ENCODE data around the gene FEM1C.
"Not testable (repeated sequence)": the region's sequence is repeated elsewhere in the genome, so short reads cannot be mapped to it uniquely, and the experiment has no call there.

Gene FEM1C

DNA sequence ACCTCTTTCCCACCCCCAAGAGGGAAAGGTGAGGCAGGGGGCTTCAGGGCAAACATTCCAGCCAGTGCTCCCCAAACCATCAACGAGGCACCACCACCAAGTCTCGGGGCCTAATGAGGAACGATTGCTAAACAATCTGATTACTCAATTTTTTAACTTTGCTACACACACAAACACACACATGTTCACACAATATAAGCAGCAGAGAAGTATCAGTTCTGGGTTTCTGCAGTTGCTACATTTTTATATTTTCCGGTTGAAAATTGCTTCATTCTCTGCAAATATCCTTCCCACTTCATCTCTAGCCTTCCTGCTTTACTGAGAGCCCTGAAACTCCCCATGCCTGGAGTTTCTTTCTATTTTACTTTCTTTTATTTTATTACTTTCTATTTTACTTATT is 60.2 kb downstream of the FEM1C start:
- Histone ChIP-seq H3K27me3 (ENCODE audit: control insufficient read depth, insufficient read depth, low read length) (no peaks in the 10 kb centered on the region), H3K9ac (ENCODE audit: low read length) (no peak overlapping the region), H3K9me3 (ENCODE audit: control insufficient read depth, low read length) (no peaks in the 10 kb centered on the region), H3K4me1 (ENCODE audit: control insufficient read depth, insufficient read depth, low read length) (no peaks in the 10 kb centered on the region), H3K4me3 (ENCODE audit: low read length) (no peak overlapping the region), H3K36me3 (ENCODE audit: control insufficient read depth, insufficient read depth, low read length) (no peaks in the 10 kb centered on the region)

DNA sequence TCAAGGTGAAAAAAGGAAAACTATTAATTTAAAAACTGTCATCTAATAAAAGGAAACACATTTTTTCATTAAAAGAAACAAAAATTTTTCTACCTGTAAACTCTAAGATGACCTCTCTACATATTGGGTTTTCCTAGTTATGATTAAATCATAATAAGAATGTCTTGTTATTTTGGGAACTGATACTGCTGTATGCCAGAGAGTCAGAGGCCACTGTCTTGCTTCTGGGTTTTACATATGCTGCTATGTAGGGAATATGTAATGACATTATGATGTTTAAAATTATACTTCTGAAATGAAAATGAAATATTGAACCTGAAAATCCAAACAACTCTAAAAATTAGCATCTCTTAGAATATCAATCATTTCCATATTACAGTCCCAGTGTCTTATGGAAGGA is 63.7 kb downstream of the FEM1C start:
- H3K36me3 ChIP-seq (ENCODE audit: control insufficient read depth, insufficient read depth, low read length), result no peaks in the 10 kb centered on the region
- H3K9ac ChIP-seq (ENCODE audit: low read length), result no peak overlapping the region
- no peaks in the 10 kb centered on the region for H3K27me3 ChIP-seq (ENCODE audit: control insufficient read depth, insufficient read depth, low read length)
- H3K4me3 ChIP-seq (ENCODE audit: low read length), result no peak overlapping the region
- no peaks in the 10 kb centered on the region for H3K9me3 ChIP-seq (ENCODE audit: control insufficient read depth, low read length)
- H3K4me1 ChIP-seq (ENCODE audit: control insufficient read depth, insufficient read depth, low read length), result no peaks in the 10 kb centered on the region

DNA sequence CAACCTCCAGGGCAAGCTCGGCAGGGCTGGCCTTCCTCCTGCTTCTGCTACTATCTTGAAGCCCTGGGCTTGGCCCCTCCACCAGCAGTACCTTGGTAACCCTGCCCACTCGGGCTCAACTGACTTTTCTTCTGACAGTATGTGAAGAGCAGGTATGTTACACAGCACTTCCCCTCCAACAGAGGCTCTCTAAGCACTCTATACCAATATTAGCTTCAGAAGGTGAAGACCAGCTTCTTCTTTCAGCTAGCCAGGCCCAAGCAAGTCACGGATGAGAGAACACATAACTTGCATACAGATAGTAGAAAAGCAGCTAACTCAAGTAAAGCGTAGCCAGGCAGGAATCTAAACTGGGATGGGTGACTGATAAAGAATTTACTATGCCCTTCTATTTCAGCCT is 64.3 kb downstream of the FEM1C start:
- Histone ChIP-seq H3K27me3 (ENCODE audit: control insufficient read depth, insufficient read depth, low read length) (no peaks in the 10 kb centered on the region), H3K4me3 (ENCODE audit: low read length) (no peak overlapping the region), H3K9me3 (ENCODE audit: control insufficient read depth, low read length) (no peaks in the 10 kb centered on the region), H3K4me1 (ENCODE audit: control insufficient read depth, insufficient read depth, low read length) (no peaks in the 10 kb centered on the region), H3K9ac (ENCODE audit: low read length) (no peak overlapping the region), H3K36me3 (ENCODE audit: control insufficient read depth, insufficient read depth, low read length) (no peaks in the 10 kb centered on the region)

DNA sequence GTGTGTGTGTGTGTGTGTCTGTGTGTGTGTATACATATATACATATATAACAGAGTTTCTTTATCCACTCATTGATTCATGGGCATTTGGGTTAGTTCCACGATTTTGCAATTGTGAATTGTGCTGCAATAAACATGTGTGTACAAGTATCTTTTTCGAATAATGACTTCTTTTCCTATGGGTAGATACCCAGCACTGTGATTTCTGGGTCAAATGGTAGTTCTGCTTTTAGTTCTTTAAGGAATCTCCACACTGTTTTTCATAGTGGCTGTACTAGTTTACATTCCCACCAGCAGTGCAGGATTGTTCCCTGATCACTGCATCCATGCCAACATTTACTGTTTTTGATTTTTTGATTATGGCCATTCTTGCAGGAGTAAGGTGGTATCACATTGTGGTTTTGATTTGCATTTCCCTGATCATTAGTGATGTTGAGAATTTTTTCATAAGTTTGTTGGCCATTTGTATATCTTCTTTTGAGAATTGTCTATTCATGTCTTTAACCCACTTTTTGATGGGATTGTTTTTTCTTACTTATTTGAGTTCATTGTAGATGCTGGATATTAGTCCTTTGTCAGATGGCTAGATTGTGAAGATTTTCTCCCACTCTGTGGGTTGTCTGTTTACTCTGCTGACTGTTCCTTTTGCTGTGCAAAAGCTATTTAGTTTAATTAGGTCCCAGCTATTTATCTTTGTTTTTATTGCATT is 65.3 kb downstream of the FEM1C start:
- not testable (repeated sequence) for H3K9me3 ChIP-seq (ENCODE audit: control insufficient read depth, low read length); H3K36me3 ChIP-seq (ENCODE audit: control insufficient read depth, insufficient read depth, low read length); H3K4me3 ChIP-seq (ENCODE audit: low read length); H3K9ac ChIP-seq (ENCODE audit: low read length); H3K4me1 ChIP-seq (ENCODE audit: control insufficient read depth, insufficient read depth, low read length); H3K27me3 ChIP-seq (ENCODE audit: control insufficient read depth, insufficient read depth, low read length)

DNA sequence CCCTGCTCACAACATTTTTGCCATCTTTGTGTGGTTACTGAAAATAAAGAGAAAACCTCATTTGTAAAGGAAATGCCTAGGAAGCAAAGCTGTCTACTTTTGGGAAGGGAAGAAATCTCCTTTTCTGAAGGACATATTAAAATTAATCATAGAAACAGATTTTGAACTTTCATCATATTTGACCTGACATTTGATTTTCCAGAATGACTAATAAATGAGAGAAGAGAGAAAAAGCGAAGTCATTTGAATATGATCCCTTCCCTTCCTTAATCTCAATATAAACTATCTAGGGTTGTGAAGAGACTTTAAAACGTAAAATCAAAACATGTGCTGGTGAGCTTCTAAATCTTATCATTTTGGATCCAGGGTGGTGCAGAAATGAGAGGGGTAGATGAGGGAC is 66.3 kb downstream of the FEM1C start:
- Histone ChIP-seq H3K4me1 (ENCODE audit: control insufficient read depth, insufficient read depth, low read length) (no peaks in the 10 kb centered on the region), H3K27me3 (ENCODE audit: control insufficient read depth, insufficient read depth, low read length) (no peaks in the 10 kb centered on the region), H3K9me3 (ENCODE audit: control insufficient read depth, low read length) (no peaks in the 10 kb centered on the region), H3K4me3 (ENCODE audit: low read length) (no peak overlapping the region), H3K36me3 (ENCODE audit: control insufficient read depth, insufficient read depth, low read length) (no peaks in the 10 kb centered on the region), H3K9ac (ENCODE audit: low read length) (no peak overlapping the region)

DNA sequence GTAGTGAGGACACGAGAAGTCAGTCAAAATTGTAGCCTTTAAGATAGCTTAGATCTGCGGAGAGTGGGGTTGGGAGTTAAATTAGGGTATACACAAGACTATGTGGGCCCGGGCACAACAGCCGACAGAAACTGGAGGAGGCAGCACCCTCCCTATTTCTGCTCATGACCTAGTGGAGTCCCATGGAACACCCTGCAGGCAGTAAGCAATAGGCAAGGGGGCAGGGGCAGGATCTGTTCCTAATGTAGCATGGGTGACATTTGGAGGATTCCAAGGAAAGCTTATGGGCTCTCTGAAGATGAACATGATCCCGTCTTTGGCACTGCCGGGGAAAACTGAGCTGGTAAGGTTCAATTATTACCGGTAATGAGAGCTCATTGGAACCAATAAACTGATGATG is 67.0 kb downstream of the FEM1C start:
- no peaks in the 10 kb centered on the region for H3K36me3 ChIP-seq (ENCODE audit: control insufficient read depth, insufficient read depth, low read length)
- H3K4me1 ChIP-seq (ENCODE audit: control insufficient read depth, insufficient read depth, low read length), result no peaks in the 10 kb centered on the region
- H3K4me3 ChIP-seq (ENCODE audit: low read length), result no peak overlapping the region
- H3K27me3 ChIP-seq (ENCODE audit: control insufficient read depth, insufficient read depth, low read length), result no peaks in the 10 kb centered on the region
- no peak overlapping the region for H3K9ac ChIP-seq (ENCODE audit: low read length)
- no peaks in the 10 kb centered on the region for H3K9me3 ChIP-seq (ENCODE audit: control insufficient read depth, low read length)

DNA sequence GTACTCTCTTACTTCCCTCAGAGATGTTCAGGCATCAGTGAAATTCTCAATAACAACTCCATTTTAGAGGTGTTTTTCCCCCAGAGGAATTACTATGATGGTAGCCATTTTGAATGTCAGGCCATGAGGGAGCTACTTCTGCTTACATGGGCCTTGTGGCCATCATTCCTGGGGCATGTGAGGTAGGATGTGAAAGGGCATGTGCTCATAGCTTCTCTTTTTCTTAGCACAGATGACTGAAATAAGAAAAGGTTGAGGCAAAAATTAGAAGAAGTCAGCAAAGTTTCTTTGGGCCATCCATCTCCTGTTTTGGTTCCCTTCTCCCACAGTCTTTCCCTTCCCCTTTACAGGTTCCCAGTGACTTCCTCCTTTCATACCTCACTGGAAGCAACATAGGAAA is 68.8 kb downstream of the FEM1C start:
- Histone ChIP-seq H3K4me3 (ENCODE audit: low read length) (no peak overlapping the region), H3K4me1 (ENCODE audit: control insufficient read depth, insufficient read depth, low read length) (no peaks in the 10 kb centered on the region), H3K27me3 (ENCODE audit: control insufficient read depth, insufficient read depth, low read length) (no peaks in the 10 kb centered on the region), H3K9ac (ENCODE audit: low read length) (no peak overlapping the region), H3K36me3 (ENCODE audit: control insufficient read depth, insufficient read depth, low read length) (no peaks in the 10 kb centered on the region), H3K9me3 (ENCODE audit: control insufficient read depth, low read length) (no peaks in the 10 kb centered on the region)

DNA sequence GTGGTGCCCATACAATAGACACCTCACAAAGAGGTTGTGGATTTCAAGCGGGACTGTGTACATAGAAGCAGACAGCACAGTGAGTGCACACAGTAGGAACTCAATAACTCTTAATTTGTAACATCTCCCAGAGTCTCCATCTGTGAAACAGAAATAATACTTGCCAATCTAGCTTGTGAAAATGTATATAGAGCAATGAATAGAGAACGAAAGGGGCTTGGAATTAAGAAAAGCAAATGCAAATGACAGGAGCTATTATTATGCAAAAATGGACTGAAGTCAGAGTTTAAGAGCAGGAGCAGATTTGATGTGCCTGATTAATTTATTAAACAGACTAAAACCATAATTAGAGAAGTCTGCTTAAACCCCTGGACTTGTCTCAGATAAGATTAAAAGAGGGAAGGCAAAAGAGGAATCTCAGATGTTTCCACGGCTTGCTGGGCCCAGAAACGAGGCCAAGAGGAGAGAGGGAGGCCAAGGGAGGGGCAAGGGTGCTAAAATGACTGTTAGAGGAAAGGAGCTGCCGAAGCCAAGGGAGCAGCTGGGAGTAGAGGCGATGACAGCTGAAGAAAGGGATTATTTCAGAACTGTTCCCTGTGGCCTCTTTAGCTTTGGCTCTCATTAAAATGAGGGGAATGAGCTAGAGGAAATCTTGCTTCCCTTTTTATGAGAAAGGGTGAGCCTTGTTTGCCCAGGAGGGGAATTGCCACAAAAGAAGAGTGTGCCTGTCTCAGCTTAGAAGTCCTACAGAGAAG is 72.1 kb downstream of the FEM1C start:
- H3K4me3 ChIP-seq (ENCODE audit: low read length), result no peak overlapping the region
- H3K9ac ChIP-seq (ENCODE audit: low read length), result no peak overlapping the region
- no peaks in the 10 kb centered on the region for H3K4me1 ChIP-seq (ENCODE audit: control insufficient read depth, insufficient read depth, low read length)
- H3K27me3 ChIP-seq (ENCODE audit: control insufficient read depth, insufficient read depth, low read length), result no peaks in the 10 kb centered on the region
- no peaks in the 10 kb centered on the region for H3K36me3 ChIP-seq (ENCODE audit: control insufficient read depth, insufficient read depth, low read length)
- no peaks in the 10 kb centered on the region for H3K9me3 ChIP-seq (ENCODE audit: control insufficient read depth, low read length)

DNA sequence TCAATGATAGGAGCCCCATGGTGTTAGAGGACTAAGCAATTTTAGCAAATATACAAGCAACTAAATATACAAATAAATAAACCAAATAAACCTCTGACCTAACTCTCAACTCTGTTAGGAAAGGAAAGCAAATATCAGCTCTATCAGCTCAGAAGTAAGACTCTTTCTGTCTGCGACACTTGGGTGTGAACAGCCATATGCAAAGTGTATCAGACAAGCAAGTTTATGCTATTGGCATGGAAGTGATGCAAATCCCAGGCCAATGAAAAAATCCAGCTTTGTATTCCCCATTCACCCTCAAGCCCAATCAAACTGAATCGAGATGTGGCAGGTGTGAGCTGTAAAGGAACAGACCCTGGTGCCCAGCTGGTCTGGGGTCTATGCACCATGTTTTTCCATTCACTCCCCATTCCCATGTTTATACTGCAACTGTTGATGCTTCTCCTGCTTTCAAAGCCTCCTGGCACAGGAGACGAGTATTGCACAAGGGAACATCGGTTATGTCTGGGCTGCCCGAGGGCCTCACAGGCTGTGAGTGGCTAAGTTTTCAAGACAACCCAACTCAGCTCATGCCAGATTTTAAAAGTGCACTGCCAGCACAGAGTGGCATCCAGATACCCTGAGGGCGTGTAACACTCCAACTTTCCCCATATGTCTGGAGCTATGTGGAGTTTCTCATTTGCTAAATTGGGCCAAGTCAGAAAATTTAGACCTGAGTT is 73.1 kb downstream of the FEM1C start:
- no peaks in the 10 kb centered on the region for H3K9me3 ChIP-seq (ENCODE audit: control insufficient read depth, low read length)
- no peak overlapping the region for H3K4me3 ChIP-seq (ENCODE audit: low read length)
- no peaks in the 10 kb centered on the region for H3K36me3 ChIP-seq (ENCODE audit: control insufficient read depth, insufficient read depth, low read length)
- no peaks in the 10 kb centered on the region for H3K4me1 ChIP-seq (ENCODE audit: control insufficient read depth, insufficient read depth, low read length)
- no peaks in the 10 kb centered on the region for H3K27me3 ChIP-seq (ENCODE audit: control insufficient read depth, insufficient read depth, low read length)
- H3K9ac ChIP-seq (ENCODE audit: low read length), result no peak overlapping the region

DNA sequence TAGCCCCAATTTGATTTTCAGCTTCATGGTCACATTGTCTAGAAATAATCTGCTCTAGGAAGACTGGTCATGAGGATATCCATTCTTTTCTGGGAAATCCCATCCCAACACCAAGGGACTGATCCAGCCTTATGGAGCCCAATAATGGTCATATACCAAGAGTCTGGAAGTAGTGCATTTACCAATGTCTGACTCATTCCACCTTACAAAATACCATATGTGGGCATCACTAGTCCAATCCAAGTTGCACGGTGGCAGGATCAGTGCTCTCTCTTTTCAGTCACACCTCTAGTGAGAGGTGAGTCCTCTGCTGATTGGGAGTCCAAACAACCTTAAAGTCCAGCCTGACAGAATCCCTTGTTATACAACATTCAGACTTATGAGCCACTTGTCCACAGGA is 73.7 kb downstream of the FEM1C start:
- Histone ChIP-seq H3K9ac (ENCODE audit: low read length) (no peak overlapping the region), H3K4me3 (ENCODE audit: low read length) (no peak overlapping the region), H3K9me3 (ENCODE audit: control insufficient read depth, low read length) (no peaks in the 10 kb centered on the region), H3K4me1 (ENCODE audit: control insufficient read depth, insufficient read depth, low read length) (no peaks in the 10 kb centered on the region), H3K36me3 (ENCODE audit: control insufficient read depth, insufficient read depth, low read length) (no peaks in the 10 kb centered on the region), H3K27me3 (ENCODE audit: control insufficient read depth, insufficient read depth, low read length) (no peaks in the 10 kb centered on the region)
